Hematopoietic multipotent progenitor cell treated with erythropoietin and hydrocortisone succinate and interleukin-3 and kit ligand, for 17 days (in vitro differentiated cells): ENCODE measurements around the gene FYB2.
"Not testable (repeated sequence)": the region's sequence is repeated elsewhere in the genome, so short reads cannot be mapped to it uniquely, and the experiment has no call there.

ENCODE experiments used
- DNase-seq: peaks from one replicate; pipeline ENCODE4 v3.0.0-alpha.2; 2015; ENCODE audit warnings: low spot score

FYB2 gene

GRCh38 chr1:56790036-56790435 is 29.2 kb downstream of the FYB2 start:
- DNase-seq, result no peak

- DNase-seq, result no peak
These were observed 30.6 kb downstream of the FYB2 start for GRCh38 chr1:56788588-56788987.

- DNase-seq, result no peak
These were observed 31.1 kb downstream of the FYB2 start for GRCh38 chr1:56788102-56788501.

GRCh38 chr1:56787330-56787729 is 31.9 kb downstream of the FYB2 start:
- DNase-seq, result no peak

GRCh38 chr1:56782773-56783172 is 36.4 kb downstream of the FYB2 start:
- DNase-seq, result no peak

- DNase-seq, result no peak
These were observed 38.4 kb downstream of the FYB2 start for GRCh38 chr1:56780826-56781225.

- DNase-seq, result no peak
These were observed 39.0 kb downstream of the FYB2 start for GRCh38 chr1:56780128-56780750.

GRCh38 chr1:56777972-56778371 is 41.2 kb downstream of the FYB2 start:
- no peak for DNase-seq

- DNase-seq, result not testable (repeated sequence)
These were observed 44.5 kb downstream of the FYB2 start for GRCh38 chr1:56774732-56775131.

- DNase-seq, result no peak
These were observed 45.1 kb downstream of the FYB2 start for GRCh38 chr1:56774067-56774609.

- DNase-seq, result no peak
These were observed 45.7 kb downstream of the FYB2 start for GRCh38 chr1:56773341-56774066.

- no peak for DNase-seq
These were observed 47.5 kb downstream of the FYB2 start for GRCh38 chr1:56771717-56772116.

- DNase-seq, result no peak
These were observed 60.4 kb downstream of the FYB2 start for GRCh38 chr1:56758794-56759193.

GRCh38 chr1:56758135-56758534 is 61.1 kb downstream of the FYB2 start:
- DNase-seq, result no peak

GRCh38 chr1:56755911-56756310 is 63.3 kb downstream of the FYB2 start:
- no peak for DNase-seq

- DNase-seq, result no peak
These were observed 64.3 kb downstream of the FYB2 start for GRCh38 chr1:56754708-56755479.

- no peak for DNase-seq
These were observed 74.0 kb downstream of the FYB2 start for GRCh38 chr1:56745231-56745630.

- no peak for DNase-seq
These were observed 90.2 kb downstream of the FYB2 start for GRCh38 chr1:56728964-56729363.

GRCh38 chr1:56726706-56727105 is 92.5 kb downstream of the FYB2 start:
- no peak for DNase-seq

GRCh38 chr1:56719171-56719570 is 100.0 kb downstream of the FYB2 start:
- no peak for DNase-seq

- DNase-seq, result no peak
These were observed 104.0 kb downstream of the FYB2 start for GRCh38 chr1:56715156-56715555.

- no peak for DNase-seq
These were observed 106.1 kb downstream of the FYB2 start for GRCh38 chr1:56713112-56713511.

- DNase-seq, result no peak
These were observed 107.1 kb downstream of the FYB2 start for GRCh38 chr1:56712150-56712549.
